ENCODE results near the gene TMBIM4. TPM values are rescaled to one million over a fixed set of nuclear protein-coding genes. Genes with fewer than 3 reads are reported as not detected.

TMBIM4 gene
- total RNA-seq, 4 donors from 2014 or later, result 66.4 to 108 (median 83.7) TPM

DNA sequence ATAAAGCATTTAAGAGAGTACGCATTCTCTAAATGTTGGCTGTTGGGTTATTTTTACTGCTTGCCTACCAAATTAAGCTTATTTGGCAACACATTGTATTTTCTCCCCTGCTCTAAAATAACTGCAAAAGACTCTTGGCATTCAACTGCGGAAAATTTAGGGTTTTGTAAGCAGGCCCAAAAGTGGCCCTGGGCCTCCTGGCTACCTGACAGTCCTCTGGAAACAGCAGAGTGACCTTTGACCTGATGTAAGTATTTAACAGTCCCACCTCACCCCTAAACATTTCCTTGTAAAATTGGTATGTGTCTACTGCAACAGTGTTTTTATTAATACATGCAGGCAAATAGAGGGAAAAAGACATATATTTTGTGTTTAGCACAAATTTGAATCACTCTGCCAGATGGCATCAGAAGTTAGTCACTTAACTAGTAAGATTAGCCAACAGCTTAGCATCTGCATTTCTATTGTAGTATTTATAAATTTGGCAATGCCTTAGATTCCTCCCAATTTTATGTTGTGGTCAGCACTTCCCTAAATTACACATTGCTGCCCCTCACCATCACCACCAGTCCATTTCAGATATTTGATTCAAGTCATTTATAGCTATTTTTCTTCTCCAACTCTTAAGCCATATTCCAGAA is 50.4 kb downstream of the TMBIM4 start:
- WGBS, 2 donors, result 82 to 84% methylated on average over 2 of the region's 2 CpGs
- intact Hi-C loops (cut with DNase I; ENCODE audit: low total_unique reads), result no loop called here
- DNase-seq (ENCODE audit: low spot score in 2 of 2), result no peak
- no peak overlapping the region for H3K4me3 ChIP-seq (ENCODE audit: low read depth, poor library complexity, severe bottlenecking)
- TF ChIP-seq, protein P1, sequence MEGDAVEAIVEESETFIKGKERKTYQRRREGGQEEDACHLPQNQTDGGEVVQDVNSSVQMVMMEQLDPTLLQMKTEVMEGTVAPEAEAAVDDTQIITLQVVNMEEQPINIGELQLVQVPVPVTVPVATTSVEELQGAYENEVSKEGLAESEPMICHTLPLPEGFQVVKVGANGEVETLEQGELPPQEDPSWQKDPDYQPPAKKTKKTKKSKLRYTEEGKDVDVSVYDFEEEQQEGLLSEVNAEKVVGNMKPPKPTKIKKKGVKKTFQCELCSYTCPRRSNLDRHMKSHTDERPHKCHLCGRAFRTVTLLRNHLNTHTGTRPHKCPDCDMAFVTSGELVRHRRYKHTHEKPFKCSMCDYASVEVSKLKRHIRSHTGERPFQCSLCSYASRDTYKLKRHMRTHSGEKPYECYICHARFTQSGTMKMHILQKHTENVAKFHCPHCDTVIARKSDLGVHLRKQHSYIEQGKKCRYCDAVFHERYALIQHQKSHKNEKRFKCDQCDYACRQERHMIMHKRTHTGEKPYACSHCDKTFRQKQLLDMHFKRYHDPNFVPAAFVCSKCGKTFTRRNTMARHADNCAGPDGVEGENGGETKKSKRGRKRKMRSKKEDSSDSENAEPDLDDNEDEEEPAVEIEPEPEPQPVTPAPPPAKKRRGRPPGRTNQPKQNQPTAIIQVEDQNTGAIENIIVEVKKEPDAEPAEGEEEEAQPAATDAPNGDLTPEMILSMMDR (IDR thresholded peaks at IDR 0.05), result no peak
- TF ChIP-seq POLR2A (IDR thresholded peaks at IDR 0.05), result no peak

DNA sequence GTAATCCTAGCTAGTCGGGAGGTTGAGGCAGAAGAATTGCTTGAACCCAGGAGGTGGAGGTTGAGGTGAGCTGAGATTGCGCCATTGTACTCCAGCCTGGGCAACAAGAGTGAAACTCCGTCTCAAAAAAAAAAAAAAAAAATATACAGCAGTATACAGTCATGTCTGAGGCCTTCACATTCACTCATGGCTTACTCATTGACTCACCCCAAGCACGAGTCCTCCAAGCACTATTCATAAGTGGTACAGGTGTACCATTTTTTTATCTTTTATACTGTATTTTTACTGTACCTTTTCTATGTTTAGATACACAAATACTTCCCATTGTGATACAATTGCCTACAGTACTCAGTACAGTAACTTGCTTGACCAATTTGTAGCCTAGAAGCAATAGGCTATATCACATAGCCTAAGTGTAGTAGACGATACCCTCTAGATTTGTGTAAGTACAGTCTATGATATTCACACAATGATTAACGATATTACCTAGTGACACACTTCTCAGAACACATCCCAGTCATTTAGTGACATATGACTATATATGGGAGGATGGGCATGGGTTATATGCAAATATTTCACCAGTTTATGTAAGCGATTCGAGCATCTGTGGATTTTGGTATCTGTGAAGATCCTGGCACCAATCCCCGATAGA is 51.4 kb downstream of the TMBIM4 start:
- intact Hi-C loops (cut with DNase I; ENCODE audit: low total_unique reads), result no loop called here
- no peak for TF ChIP-seq POLR2A (IDR thresholded peaks at IDR 0.05)
- TF ChIP-seq, protein P1 (IDR thresholded peaks at IDR 0.05), result no peak
- 94 to 98% methylated on average over 9 of the region's 9 CpGs for WGBS, 2 donors

DNA sequence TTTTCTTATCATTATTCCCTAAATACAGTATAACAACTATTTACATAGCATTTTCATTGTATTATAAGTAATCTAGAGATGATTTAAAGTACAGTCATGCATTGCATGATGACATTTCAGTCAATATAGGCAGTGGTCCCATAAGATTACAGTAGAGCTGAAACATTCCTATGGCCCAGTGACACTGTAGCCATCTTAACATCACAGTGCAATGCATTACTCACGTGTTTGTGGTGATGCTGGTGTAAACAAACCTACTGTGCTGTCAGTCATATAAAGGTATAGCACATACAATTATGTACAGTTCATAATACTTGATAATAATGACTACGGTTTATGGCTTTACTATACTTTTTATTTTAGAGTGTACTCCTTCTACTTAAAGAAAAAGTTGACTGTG is 52.6 kb downstream of the TMBIM4 start:
- no peak overlapping the region for H3K4me3 ChIP-seq (ENCODE audit: low read depth, poor library complexity, severe bottlenecking)
- TF ChIP-seq, protein P1 (IDR thresholded peaks at IDR 0.05), result no peak
- no peak for TF ChIP-seq POLR2A (IDR thresholded peaks at IDR 0.05)
- DNase-seq (ENCODE audit: low spot score in 2 of 2), result no peak
- WGBS, 2 donors, result 93 to 95% methylated on average over 2 of the region's 2 CpGs
- intact Hi-C loops (cut with DNase I; ENCODE audit: low total_unique reads), result no loop called here

More for the DNA sequence above, 51.4 kb downstream of the TMBIM4 start:
- DNase-seq (ENCODE audit: low spot score in 2 of 2), result no peak
- H3K4me3 ChIP-seq (ENCODE audit: low read depth, poor library complexity, severe bottlenecking), result no peak overlapping the region

DNA sequence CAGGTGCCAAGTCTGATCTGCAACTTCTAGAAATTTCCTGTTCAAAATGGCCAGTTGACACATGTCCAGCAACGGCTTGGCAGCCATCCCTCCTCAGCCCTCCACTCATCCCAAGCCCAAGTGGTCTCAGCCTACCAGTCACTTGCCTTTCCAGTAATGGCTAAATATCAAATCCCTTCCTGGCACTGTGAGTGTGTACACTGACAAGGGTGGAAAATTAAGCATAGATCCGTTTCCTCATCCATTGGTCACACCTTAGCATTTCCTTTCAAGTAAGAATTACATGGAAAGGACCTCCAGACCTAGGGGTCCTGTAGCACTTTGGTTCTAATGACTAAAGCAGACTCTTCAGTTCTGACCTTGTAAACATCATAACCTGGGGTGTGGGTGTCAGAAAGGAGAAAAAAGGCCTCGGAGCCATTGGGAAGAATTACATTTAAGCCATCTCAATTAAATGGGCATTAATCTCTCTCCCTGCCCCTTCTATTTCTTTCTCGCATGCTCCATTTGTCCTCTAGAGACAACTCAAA is 54.7 kb downstream of the TMBIM4 start:
- intact Hi-C loops (cut with DNase I; ENCODE audit: low total_unique reads), result no loop called here
- 71 to 74% methylated on average over 4 of the region's 4 CpGs for WGBS, 2 donors
- TF ChIP-seq POLR2A (IDR thresholded peaks at IDR 0.05), result no peak
- TF ChIP-seq, protein P1 (IDR thresholded peaks at IDR 0.05), result no peak

DNA sequence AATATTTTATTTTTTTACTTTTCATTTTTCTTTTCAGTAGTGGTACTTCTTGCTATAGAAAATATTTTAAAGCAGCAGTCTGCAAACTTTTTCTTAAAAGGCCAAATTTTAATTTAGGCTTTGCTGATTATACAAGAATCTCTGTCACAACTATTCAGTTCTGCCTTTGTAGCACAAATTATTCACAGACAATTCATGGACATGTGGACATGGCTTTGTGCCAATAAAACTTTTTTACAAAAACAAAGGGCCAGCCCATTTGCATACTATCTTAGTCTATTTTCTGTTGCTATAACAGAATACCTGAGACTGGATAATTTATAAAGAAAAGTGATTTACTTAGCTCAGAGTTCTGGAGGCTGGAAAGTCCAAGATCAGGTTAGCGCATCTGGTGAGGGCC is 56.3 kb downstream of the TMBIM4 start:
- intact Hi-C loops (cut with DNase I; ENCODE audit: low total_unique reads), result no loop called here
- no peak overlapping the region for H3K4me3 ChIP-seq (ENCODE audit: low read depth, poor library complexity, severe bottlenecking)
- TF ChIP-seq POLR2A (IDR thresholded peaks at IDR 0.05), result no peak
- TF ChIP-seq, protein P1 (IDR thresholded peaks at IDR 0.05), result no peak
- DNase-seq (ENCODE audit: low spot score in 2 of 2), result no peak
- 100% methylated on average over 1 of the region's 1 CpG for WGBS, 2 donors

More for the DNA sequence above, 54.7 kb downstream of the TMBIM4 start:
- no peak for DNase-seq (ENCODE audit: low spot score in 2 of 2)
- H3K4me3 ChIP-seq (ENCODE audit: low read depth, poor library complexity, severe bottlenecking), result no peak overlapping the region

Data from lower leg skin (tissue), 4 donors.